HT-29 (cell line): ENCODE data around the gene HPS5. TPM values are rescaled to one million over a fixed set of nuclear protein-coding genes. Genes with fewer than 3 reads are reported as not detected.

Experiments
- DNase-seq: peaks from one replicate; pipeline ENCODE4 v3.0.0-alpha.2; 2015; ENCODE audit warnings: low spot score
- small RNA-seq: library from RNA; depleted of rRNA; stranded (forward); fragments of <200 nt; gene quantifications from one replicate; pipeline ENCODE3, GENCODE V24; 2014
- total RNA-seq: library from RNA; depleted of rRNA; stranded (reverse); fragments of >200 nt; shearing (Covaris generic); gene quantifications from 2 replicates; pipeline ENCODE4 v1.2.3, GENCODE V29; 2014; rRNA removed

HPS5 gene
- total RNA-seq, 1 experiment from 2014 or later: 8.6 TPM

DNA sequence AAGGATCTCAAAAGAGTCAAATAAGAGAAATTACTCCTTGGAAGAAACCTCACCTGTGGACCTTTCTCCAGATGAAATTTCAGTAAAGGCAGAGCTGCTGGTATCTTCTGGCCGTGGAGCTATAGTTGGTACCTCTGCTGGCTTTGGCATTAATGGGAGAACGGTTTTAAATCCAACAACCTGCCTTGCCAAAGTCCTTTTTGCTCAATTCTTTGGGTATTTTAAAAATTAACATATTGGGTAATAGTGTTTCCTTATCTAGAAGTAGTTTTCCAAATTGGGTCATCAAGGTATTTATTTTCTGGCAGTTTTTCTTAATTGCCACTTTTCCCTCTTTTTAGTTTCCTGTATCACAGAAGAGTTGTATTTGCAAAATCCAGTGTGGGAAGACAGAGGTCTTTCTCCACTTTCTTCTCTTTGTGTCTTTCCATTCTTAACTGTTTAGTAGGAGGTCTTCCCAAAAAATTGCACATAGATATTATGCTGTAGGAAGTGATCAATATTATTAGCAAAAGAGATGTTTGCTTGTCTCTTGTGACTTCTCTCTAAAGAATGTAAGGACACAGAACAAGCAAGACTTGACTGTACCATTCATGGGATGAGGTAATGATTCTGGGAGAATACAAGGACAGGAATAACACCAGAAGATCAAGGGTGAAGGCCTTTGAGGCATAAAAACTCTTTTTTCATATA lies 85.1 kb downstream of the HPS5 start, which contains the start of gene SAA4:
SAA4 (minus strand) TSS at position 139 of the 693 bp plus-strand sequence. CDS start 876 bp downstream, outside the sequence.
- no peak for DNase-seq

DNA sequence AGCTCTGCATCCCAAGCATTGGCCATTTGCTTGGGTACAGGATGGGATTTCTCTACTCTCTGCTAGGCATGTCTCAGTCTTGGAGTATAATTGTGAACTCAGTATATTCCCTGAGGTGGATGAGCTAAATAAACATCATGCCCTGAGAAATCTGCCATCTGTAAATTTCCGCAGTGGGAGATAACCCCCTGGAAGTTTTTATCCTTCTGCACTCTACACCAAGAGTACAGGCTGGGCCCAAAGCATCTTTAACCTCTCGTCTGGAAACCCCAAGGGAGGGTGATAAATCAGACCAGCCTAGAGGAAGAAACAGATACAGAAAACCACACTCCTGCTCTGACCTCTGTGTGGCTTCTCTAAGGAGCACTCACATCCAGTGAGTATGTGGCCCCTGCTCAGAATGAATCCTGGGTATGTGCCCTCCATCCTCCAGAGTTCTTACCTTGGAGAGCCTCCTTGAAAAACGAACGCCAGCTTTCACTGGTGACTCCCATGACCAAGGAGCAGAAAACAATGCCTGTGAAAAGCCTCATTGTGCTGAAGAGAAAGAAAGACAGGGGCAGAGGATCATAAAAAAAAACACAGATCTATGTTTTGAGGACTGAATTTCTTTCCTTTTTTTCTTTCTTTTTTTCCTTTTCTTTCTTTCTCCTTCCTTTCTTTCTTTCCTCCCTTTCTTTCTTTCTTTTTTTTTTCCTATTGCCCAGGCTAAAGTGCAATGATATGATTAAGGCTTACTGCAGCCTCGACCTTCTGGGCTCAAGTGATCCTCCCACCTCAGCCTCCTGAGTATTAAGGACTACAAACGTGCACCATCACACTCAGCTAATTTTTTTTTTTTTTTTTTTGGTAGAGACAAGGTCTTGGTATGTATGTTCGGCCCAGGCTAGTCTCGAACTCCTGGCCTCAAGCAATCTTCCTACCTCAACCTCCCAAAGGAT lies 86.3 kb downstream of the HPS5 start:
- no peak for DNase-seq

- DNase-seq: no peak
These were observed 88.0 kb downstream of the HPS5 start for GRCh38 chr11:18233912-18234311.

DNA sequence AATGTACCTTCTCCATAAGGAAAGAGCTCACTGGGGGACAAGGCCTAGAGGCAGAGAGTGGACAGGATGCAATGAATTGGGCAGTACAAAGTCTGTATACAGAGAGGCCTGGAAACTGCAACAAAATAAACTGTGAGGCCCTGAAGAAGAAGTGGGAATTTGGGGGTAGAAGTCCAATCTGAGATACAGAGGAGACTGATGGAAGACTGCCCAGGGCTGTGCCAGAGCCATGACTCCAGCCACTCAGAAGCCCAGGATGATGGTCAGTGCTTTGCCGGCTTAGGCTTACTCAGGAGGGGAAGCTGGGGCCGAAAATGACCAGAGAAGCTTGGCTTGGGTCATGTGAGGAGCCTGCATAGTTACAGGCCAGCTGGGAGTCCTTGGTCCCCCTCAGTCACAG lies 91.1 kb downstream of the HPS5 start:
- no peak for DNase-seq

DNA sequence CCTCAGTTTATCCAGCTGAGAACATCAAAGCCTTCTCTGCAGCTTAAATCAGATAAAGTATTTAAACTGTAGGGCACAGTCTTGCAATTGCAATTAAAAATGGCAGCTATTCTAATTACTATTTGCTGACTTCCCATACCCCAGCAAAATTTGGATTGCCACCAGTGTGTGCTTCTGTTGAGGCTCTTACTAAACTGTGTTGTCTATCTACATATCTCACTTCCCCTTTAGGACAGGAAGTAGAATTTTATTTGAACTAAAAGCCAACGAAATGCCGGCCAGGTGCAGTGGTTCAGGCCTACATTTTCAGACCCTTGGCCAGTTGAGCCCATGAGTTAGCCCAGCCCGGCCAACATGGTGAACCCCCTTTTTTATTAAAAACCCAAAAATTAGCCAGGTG lies 92.4 kb downstream of the HPS5 start:
- DNase-seq: no peak

Small RNAs within 50 kb of the gene (small RNA-seq; reads per million reads assigned to genes)
- gene RNA5SP333 (not detected), gene RNA5SP334 (not detected)

Other genes with a start within 250 kb of the HPS5 start
- 16.5 and 24.0 TPM in 2 replicates for gene SAAL1, start 216.1 kb downstream of the HPS5 start, total RNA-seq
- not detected in 2 replicates for gene MRGPRX3, start 189.6 kb downstream of the HPS5 start, total RNA-seq
- not detected in 2 replicates for gene MRGPRX4, start 149.3 kb downstream of the HPS5 start, total RNA-seq
- not detected in 2 replicates for gene SAA4, start 85.3 kb downstream of the HPS5 start, total RNA-seq
- not detected in 2 replicates for gene SAA2, start 73.5 kb downstream of the HPS5 start, total RNA-seq
- not detected in 2 replicates for gene SAA1, start 55.9 kb downstream of the HPS5 start, total RNA-seq
- gene GTF2H1, start 427 bp upstream of the HPS5 start, total RNA-seq: 50.7 and 55.4 TPM in 2 replicates
- 295 and 327 TPM in 2 replicates for gene LDHA, start 72.4 kb upstream of the HPS5 start, total RNA-seq
- not detected in 2 replicates for gene LDHC, start 90.2 kb upstream of the HPS5 start, total RNA-seq
- gene LDHAL6A, start 133.7 kb upstream of the HPS5 start, total RNA-seq: not detected in 2 replicates
- 73.0 and 80.0 TPM in 2 replicates for gene TSG101, start 204.8 kb upstream of the HPS5 start, total RNA-seq